H9 (cell line): ENCODE measurements around the gene LRIT3. TPM values are rescaled to one million over a fixed set of nuclear protein-coding genes. Genes with fewer than 3 reads are reported as not detected.
A peak's percentile ranks its signal among the peaks of the same experiment; 100 is the strongest.

Experiments
- DNase-seq: peaks from one replicate; pipeline ENCODE4 v3.0.0-alpha.2; 2017
- H2AFZ ChIP-seq: one replicate; pipeline ENCODE4 v1.6.1; 2013; ENCODE audit warnings: mild to moderate bottlenecking, low read length, control low read depth, moderate library complexity
- H2AK5ac ChIP-seq: 2 replicates; pipeline ENCODE4 v1.6.1; 2013; ENCODE audit warnings: low read length, control low read depth, mixed read lengths; ENCODE audit not compliant: insufficient read length
- H2BK120ac ChIP-seq: one replicate; pipeline ENCODE4 v1.6.1; 2013; ENCODE audit warnings: low read depth, mild to moderate bottlenecking, low read length, control low read depth, inconsistent platforms; ENCODE audit not compliant: poor library complexity, severe bottlenecking
- H2BK12ac ChIP-seq: 2 replicates; pipeline ENCODE4 v1.6.1; 2013; ENCODE audit warnings: low read length, control low read depth, mixed read lengths, low read depth; ENCODE audit not compliant: insufficient read length
- H2BK15ac ChIP-seq: 2 replicates; pipeline ENCODE4 v1.6.1; 2013; ENCODE audit warnings: low read depth, low read length, control low read depth
- H2BK20ac ChIP-seq: one replicate; pipeline ENCODE4 v1.6.1; 2013; ENCODE audit warnings: low read depth, mild to moderate bottlenecking, low read length, control low read depth, inconsistent platforms; ENCODE audit not compliant: poor library complexity, severe bottlenecking
- H2BK5ac ChIP-seq: 2 replicates; pipeline ENCODE4 v1.6.1; 2013; ENCODE audit warnings: low read length, control low read depth, mixed read lengths; ENCODE audit not compliant: insufficient read length
- H3K14ac ChIP-seq: 2 replicates; pipeline ENCODE4 v1.6.1; 2013; ENCODE audit warnings: low read length, control low read depth; ENCODE audit not compliant: insufficient read depth
- H3K18ac ChIP-seq: 2 replicates; pipeline ENCODE4 v1.6.1; 2013; ENCODE audit warnings: low read depth, mild to moderate bottlenecking, mixed read lengths, low read length, control low read depth; ENCODE audit not compliant: insufficient read length
- H3K23ac ChIP-seq: 2 replicates; pipeline ENCODE4 v1.6.1; 2013; ENCODE audit warnings: low read length, control low read depth, mixed read lengths, low read depth; ENCODE audit not compliant: insufficient read length
- H3K23me2 ChIP-seq: 2 replicates; pipeline ENCODE4 v1.6.1; 2013; ENCODE audit warnings: low read depth, mild to moderate bottlenecking, mixed read lengths, low read length, control low read depth; ENCODE audit not compliant: insufficient read length, poor library complexity, severe bottlenecking
- H3K27ac ChIP-seq: 2 replicates; pipeline ENCODE4 v1.5.1; 2013; ENCODE audit warnings: low read length, control low read depth, mixed read lengths, low read depth; ENCODE audit not compliant: insufficient read length
- H3K27me3 ChIP-seq: 2 replicates; pipeline ENCODE4 v1.6.1; 2013; ENCODE audit warnings: low read length, control low read depth, inconsistent platforms; ENCODE audit not compliant: insufficient read depth
- H3K4ac ChIP-seq: 2 replicates; pipeline ENCODE4 v1.6.1; 2013; ENCODE audit warnings: low read depth, mild to moderate bottlenecking, control low read depth, inconsistent platforms, low read length, moderate library complexity
- H3K4me1 ChIP-seq: 2 replicates; pipeline ENCODE4 v1.6.1; 2013; ENCODE audit warnings: low read length, control low read depth, inconsistent platforms; ENCODE audit not compliant: insufficient read depth
- H3K4me2 ChIP-seq: 2 replicates; pipeline ENCODE4 v1.6.1; 2013; ENCODE audit warnings: low read length, control low read depth, mixed read lengths; ENCODE audit not compliant: insufficient read length, insufficient read depth
- H3K56ac ChIP-seq: 2 replicates; pipeline ENCODE4 v1.6.1; 2013; ENCODE audit warnings: low read depth, mild to moderate bottlenecking, mixed read lengths, low read length, control low read depth; ENCODE audit not compliant: insufficient read length
- H3K79me1 ChIP-seq: 2 replicates; pipeline ENCODE4 v1.6.1; 2013; ENCODE audit warnings: low read depth, mild to moderate bottlenecking, moderate library complexity, low read length, control low read depth, inconsistent platforms; ENCODE audit not compliant: insufficient read depth, poor library complexity, severe bottlenecking
- H3K79me2 ChIP-seq: 2 replicates; pipeline ENCODE4 v1.6.1; 2013; ENCODE audit warnings: low read length, control low read depth, inconsistent platforms; ENCODE audit not compliant: insufficient read depth
- H3K9ac ChIP-seq: 2 replicates; pipeline ENCODE4 v1.6.1; 2013; ENCODE audit warnings: low read length, control low read depth, mixed read lengths; ENCODE audit not compliant: insufficient read length; ENCODE audit errors: extremely low read depth
- H3K9me3 ChIP-seq: one replicate; pipeline ENCODE4 v1.6.1; 2013; ENCODE audit warnings: low read depth, low read length, inconsistent platforms; ENCODE audit not compliant: control insufficient read depth
- H3T11ph ChIP-seq: one replicate; pipeline ENCODE4 v1.6.1; 2013; ENCODE audit warnings: mild to moderate bottlenecking, low read length, control low read depth, inconsistent platforms
- H4K20me1 ChIP-seq: one replicate; pipeline ENCODE4 v1.6.1; 2013; ENCODE audit not compliant: control insufficient read depth, insufficient read length, insufficient read depth
- H4K5ac ChIP-seq: 2 replicates; pipeline ENCODE4 v1.6.1; 2013; ENCODE audit warnings: low read depth, mild to moderate bottlenecking, mixed read lengths, low read length, control low read depth; ENCODE audit not compliant: insufficient read length
- H4K8ac ChIP-seq: replicated peaks from 2 replicates; pipeline ENCODE4 v1.6.1; 2013; ENCODE audit warnings: low read length, control low read depth, mixed read lengths, low read depth; ENCODE audit not compliant: insufficient read length
- H4K91ac ChIP-seq: 2 replicates; pipeline ENCODE4 v1.6.1; 2013; ENCODE audit warnings: low read depth, mild to moderate bottlenecking, moderate library complexity, mixed read lengths, low read length, control low read depth; ENCODE audit not compliant: insufficient read length
- H3K27ac Mint-ChIP-seq, 3 experiments: 2 replicates in 2 of 3; 3 replicates in 1 of 3; pipeline ENCODE4 v1.8.0; 2020 to 2021; ENCODE audit warnings: mixed read lengths in 3 of 3, mild to moderate bottlenecking in 1 of 3, moderate library complexity in 1 of 3
- H3K27me3 Mint-ChIP-seq: 2 replicates; pipeline ENCODE4 v1.8.0; 2021; ENCODE audit warnings: low read depth, mild to moderate bottlenecking, moderate library complexity, mixed read lengths
- H3K36me3 Mint-ChIP-seq, 3 experiments: 2 replicates in 2 of 3; 3 replicates in 1 of 3; pipeline ENCODE4 v1.8.0; 2020 to 2021; ENCODE audit warnings: low read depth in 3 of 3, mixed read lengths in 3 of 3; ENCODE audit not compliant: insufficient read depth in 1 of 3
- H3K4me1 Mint-ChIP-seq, 2 experiments: 2 replicates each; pipeline ENCODE4 v1.8.0; 2020; ENCODE audit warnings: mixed read lengths in 2 of 2
- H3K4me3 Mint-ChIP-seq, 2 experiments: 2 replicates in 1 of 2; 3 replicates in 1 of 2; pipeline ENCODE4 v1.8.0; 2020 to 2021; ENCODE audit warnings: mild to moderate bottlenecking in 2 of 2, mixed read lengths in 2 of 2, moderate library complexity in 1 of 2
- H3K9me3 Mint-ChIP-seq, 2 experiments: 2 replicates in 1 of 2; 3 replicates in 1 of 2; pipeline ENCODE4 v1.8.0; 2020; ENCODE audit warnings: mild to moderate bottlenecking in 2 of 2, mixed read lengths in 2 of 2, moderate library complexity in 1 of 2
- WGBS: extraction: QIAGEN DNeasy Blood & Tissue Kit; methylation state at CpG from one replicate; pipeline ENCODE4 v1.1.7; 2013; ENCODE audit warnings: missing lambda C conversion rate, low lambda C conversion rate, mixed read lengths; ENCODE audit not compliant: insufficient read length; ENCODE audit errors: extremely low coverage; 5-methylcytosine and 5-hydroxymethylcytosine counted together
- total RNA-seq: library from RNA; stranded (reverse); gene quantifications from 2 replicates; pipeline ENCODE4 v1.2.1, GENCODE V29; 2021
- TF ChIP-seq, protein P1 (sequence below): fragments of 200-600 bp; sonication (generic); conservative IDR thresholded peaks from 3 replicates; pipeline ENCODE4 v1.8.0; 2021; ENCODE audit warnings: antibody characterized with exemption, mild to moderate bottlenecking

LRIT3 gene
- total RNA-seq, 1 experiment from 2014 or later, result 0.07 TPM

DNA sequence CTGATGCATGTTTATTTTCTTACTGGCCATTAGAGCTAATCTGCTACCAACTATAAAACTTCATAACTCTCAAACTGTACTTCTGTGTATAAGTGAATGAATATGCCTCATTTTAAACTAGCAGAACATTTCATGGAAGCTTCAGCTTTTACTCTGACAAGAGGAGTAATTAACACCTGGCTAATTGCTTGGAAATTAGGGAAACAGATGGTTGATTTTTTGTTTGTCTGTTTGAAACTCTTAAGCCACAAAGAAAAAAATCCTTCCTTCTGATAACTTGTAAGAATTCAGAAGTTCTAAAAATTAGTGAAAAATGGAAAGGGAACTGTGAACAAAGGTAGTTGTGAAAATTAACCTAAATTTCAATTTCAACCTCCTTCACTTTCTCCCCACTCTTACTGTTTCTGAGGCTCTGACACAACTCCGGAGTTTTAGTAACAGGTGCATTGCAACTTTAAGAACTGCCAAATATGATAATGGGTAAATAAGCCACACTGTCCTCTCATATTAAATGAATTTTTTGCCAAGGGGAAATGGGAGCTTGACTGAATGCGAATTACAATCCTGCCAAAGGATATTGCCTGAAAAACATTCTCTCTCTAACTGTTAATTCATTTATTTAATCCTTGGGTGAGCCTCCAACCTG, 65.8 kb downstream of the LRIT3 start:
- H3K9me3 Mint-ChIP-seq, result no peaks in the 10 kb centered on the region
- H3K4me1 ChIP-seq, result peaks cover 13% of the 10 kb centered on the region; the same call in 1 of the 2 replicates
- H4K8ac ChIP-seq, result no peak overlapping the region
- H4K91ac ChIP-seq, result no peak overlapping the region
- no peak overlapping the region for H2BK120ac ChIP-seq
- no peak overlapping the region for H3K4ac ChIP-seq
- no peak overlapping the region for H3K27ac ChIP-seq
- H4K5ac ChIP-seq, result no peak overlapping the region
- no peak overlapping the region for H2BK12ac ChIP-seq
- H2BK5ac ChIP-seq, result no peak overlapping the region
- no CpG with 5 or more reads among the region's 2 CpGs for WGBS
- no peak overlapping the region for H3K14ac ChIP-seq
- H2BK15ac ChIP-seq, result no peak overlapping the region
- no peaks in the 10 kb centered on the region for H3K79me2 ChIP-seq
- no peaks in the 10 kb centered on the region for H3K27me3 Mint-ChIP-seq
- H2AFZ ChIP-seq, result no peak overlapping the region
- no peak overlapping the region for H3K9ac ChIP-seq
- H2BK20ac ChIP-seq, result no peak overlapping the region
- no peaks in the 10 kb centered on the region for H3K23me2 ChIP-seq
- H3K23ac ChIP-seq, result no peak overlapping the region
- H3K4me3 Mint-ChIP-seq, result peak overlapping the region in 1 of 2 experiments; percentile 54; a peak in 1 of 5 replicates
- no peak overlapping the region for H2AK5ac ChIP-seq
- H3K18ac ChIP-seq, result no peak overlapping the region
- H3K56ac ChIP-seq, result no peak overlapping the region
- peak overlapping the region; percentile 24 for H3K4me2 ChIP-seq
- no peak for DNase-seq
- H3K79me1 ChIP-seq, result no peaks in the 10 kb centered on the region
- H3K9me3 ChIP-seq, result no peaks in the 10 kb centered on the region
- peaks cover 33 to 39% of the 10 kb centered on the region in 2 experiments for H3K4me1 Mint-ChIP-seq
- no peak overlapping the region for H3T11ph ChIP-seq
- TF ChIP-seq, protein P1, sequence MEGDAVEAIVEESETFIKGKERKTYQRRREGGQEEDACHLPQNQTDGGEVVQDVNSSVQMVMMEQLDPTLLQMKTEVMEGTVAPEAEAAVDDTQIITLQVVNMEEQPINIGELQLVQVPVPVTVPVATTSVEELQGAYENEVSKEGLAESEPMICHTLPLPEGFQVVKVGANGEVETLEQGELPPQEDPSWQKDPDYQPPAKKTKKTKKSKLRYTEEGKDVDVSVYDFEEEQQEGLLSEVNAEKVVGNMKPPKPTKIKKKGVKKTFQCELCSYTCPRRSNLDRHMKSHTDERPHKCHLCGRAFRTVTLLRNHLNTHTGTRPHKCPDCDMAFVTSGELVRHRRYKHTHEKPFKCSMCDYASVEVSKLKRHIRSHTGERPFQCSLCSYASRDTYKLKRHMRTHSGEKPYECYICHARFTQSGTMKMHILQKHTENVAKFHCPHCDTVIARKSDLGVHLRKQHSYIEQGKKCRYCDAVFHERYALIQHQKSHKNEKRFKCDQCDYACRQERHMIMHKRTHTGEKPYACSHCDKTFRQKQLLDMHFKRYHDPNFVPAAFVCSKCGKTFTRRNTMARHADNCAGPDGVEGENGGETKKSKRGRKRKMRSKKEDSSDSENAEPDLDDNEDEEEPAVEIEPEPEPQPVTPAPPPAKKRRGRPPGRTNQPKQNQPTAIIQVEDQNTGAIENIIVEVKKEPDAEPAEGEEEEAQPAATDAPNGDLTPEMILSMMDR, result no peak
- H3K36me3 Mint-ChIP-seq, result no peaks in the 10 kb centered on the region
- no peaks in the 10 kb centered on the region for H3K27me3 ChIP-seq
- no peaks in the 10 kb centered on the region for H4K20me1 ChIP-seq
- H3K27ac Mint-ChIP-seq, result 0 out of 7 replicates have a peak overlapping the region, but pooled peaks of 1 of the 3 experiments have one; percentile 82
